ENCODE measurements around the gene TBC1D3B.
"Not testable (repeated sequence)": the region's sequence is repeated elsewhere in the genome, so short reads cannot be mapped to it uniquely, and the experiment has no call there.

TBC1D3B gene

GRCh38 chr17:36176536-36176935 is at the start of gene TBC1D3B:
Gene TBC1D3B (minus strand): TSS chr17:36176636. CDS start chr17:36175050, 1,586 bp downstream.
- H3K27ac ChIP-seq; H3K4me3 ChIP-seq; H3K4me2 ChIP-seq; H3K9me3 ChIP-seq (replicated peaks in 1 of 11); H3K4me1 ChIP-seq; H3K9ac ChIP-seq; H4K20me1 ChIP-seq; H3K27me3 ChIP-seq; H3K36me3 ChIP-seq: not testable (repeated sequence)

GRCh38 chr17:36222967-36223366 is 46.5 kb upstream of the TBC1D3B start:
- Histone ChIP-seq H3K9me3 (replicated peaks in 1 of 11) (peaks cover 11 to 28% (median 21%) of the 10 kb centered on the region in 11 experiments), H3K4me2 (peak overlapping the region in 6 of 11 experiments; percentile 8 to 46 (median 40); a peak in 9 of 22 replicates), H3K27ac (peak overlapping the region in 1 of 11 experiments; percentile 29; a peak in 1 of 22 replicates)
- H4K20me1 ChIP-seq, H3K4me1 ChIP-seq, H3K4me3 ChIP-seq, H3K9ac ChIP-seq, H3K27me3 ChIP-seq, H3K36me3 ChIP-seq: not testable (repeated sequence)

- H3K9ac ChIP-seq, H3K27me3 ChIP-seq, H3K4me1 ChIP-seq, H4K20me1 ChIP-seq, H3K36me3 ChIP-seq, H3K4me3 ChIP-seq, H3K4me2 ChIP-seq, H3K27ac ChIP-seq: not testable (repeated sequence)
- H3K9me3 ChIP-seq (replicated peaks in 1 of 11), result peaks cover 15 to 36% (median 25%) of the 10 kb centered on the region in 11 experiments
Measured at GRCh38 chr17:36221581-36222100, 45.2 kb upstream of the TBC1D3B start.

GRCh38 chr17:36220737-36221580 is 44.5 kb upstream of the TBC1D3B start:
- H3K4me3 ChIP-seq, H3K27ac ChIP-seq, H3K4me2 ChIP-seq, H3K36me3 ChIP-seq, H3K9ac ChIP-seq, H3K27me3 ChIP-seq, H4K20me1 ChIP-seq: not testable (repeated sequence)
- Histone ChIP-seq H3K4me1 (peaks cover 0 to 12% (median 4%) of the 10 kb centered on the region in 10 experiments; a peak in 15 of 20 replicates), H3K9me3 (replicated peaks in 1 of 11) (peaks cover 15 to 40% (median 25%) of the 10 kb centered on the region in 11 experiments)

GRCh38 chr17:36219556-36219955 is 43.1 kb upstream of the TBC1D3B start:
- Histone ChIP-seq H3K9me3 (replicated peaks in 1 of 11) (peaks cover 15 to 40% (median 25%) of the 10 kb centered on the region in 11 experiments), H3K4me1 (peaks cover 0 to 26% (median 18%) of the 10 kb centered on the region in 10 experiments; a peak in 17 of 20 replicates)
- H3K27ac ChIP-seq, H3K9ac ChIP-seq, H3K4me2 ChIP-seq, H4K20me1 ChIP-seq, H3K36me3 ChIP-seq, H3K27me3 ChIP-seq, H3K4me3 ChIP-seq: not testable (repeated sequence)

GRCh38 chr17:36215406-36216308 is 39.2 kb upstream of the TBC1D3B start:
- Histone ChIP-seq H3K27ac (peak overlapping the region in 8 of 11 experiments; percentile 0 to 42 (median 22); a peak in 9 of 22 replicates), H3K9me3 (replicated peaks in 1 of 11) (peaks cover 15 to 36% (median 25%) of the 10 kb centered on the region in 11 experiments), H3K4me2 (peak overlapping the region in 9 of 11 experiments; percentile 16 to 94 (median 81); a peak in 16 of 22 replicates), H3K4me1 (peaks cover 24 to 58% (median 54%) of the 10 kb centered on the region in 10 experiments)
- H3K27me3 ChIP-seq, H3K36me3 ChIP-seq, H3K9ac ChIP-seq, H3K4me3 ChIP-seq, H4K20me1 ChIP-seq: not testable (repeated sequence)
- peak in 5 of 11 experiments; percentile 25 to 46 (median 37); a peak in 5 of 22 replicates for TF ChIP-seq Cebpa-rat (IDR thresholded peaks at IDR 0.05)

GRCh38 chr17:36214918-36215317 is 38.5 kb upstream of the TBC1D3B start:
- peak overlapping the region in 9 of 11 experiments; percentile 16 to 94 (median 81); a peak in 16 of 22 replicates for H3K4me2 ChIP-seq
- H3K9me3 ChIP-seq (replicated peaks in 1 of 11), result peaks cover 15 to 32% (median 24%) of the 10 kb centered on the region in 11 experiments
- TF ChIP-seq Cebpa-rat (IDR thresholded peaks at IDR 0.05), result no peak
- H3K27ac ChIP-seq, result peak overlapping the region in 7 of 11 experiments; percentile 0 to 32 (median 5); a peak in 6 of 22 replicates
- no peaks in the 10 kb centered on the region for H4K20me1 ChIP-seq
- no peaks in the 10 kb centered on the region for H3K27me3 ChIP-seq
- no peak overlapping the region for H3K4me3 ChIP-seq
- H3K36me3 ChIP-seq, result peaks cover 0 to 7% (median 0%) of the 10 kb centered on the region in 11 experiments; a peak in 4 of 22 replicates
- peaks cover 31 to 66% (median 61%) of the 10 kb centered on the region in 10 experiments for H3K4me1 ChIP-seq
- no peak overlapping the region for H3K9ac ChIP-seq

GRCh38 chr17:36213695-36214094 is 37.3 kb upstream of the TBC1D3B start:
- H3K36me3 ChIP-seq, result peaks cover 0 to 7% (median 0%) of the 10 kb centered on the region in 11 experiments; a peak in 3 of 22 replicates
- no peaks in the 10 kb centered on the region for H3K27me3 ChIP-seq
- peaks cover 40 to 75% (median 69%) of the 10 kb centered on the region in 10 experiments for H3K4me1 ChIP-seq
- H3K9ac ChIP-seq, result 0 out of 22 replicates have a peak overlapping the region, but pooled peaks of 1 of the 11 experiments have one; percentile 71
- H3K9me3 ChIP-seq (replicated peaks in 1 of 11), result peaks cover 11 to 20% (median 12%) of the 10 kb centered on the region in 11 experiments
- H3K4me3 ChIP-seq, result 0 out of 20 replicates have a peak overlapping the region, but pooled peaks of 1 of the 10 experiments have one; percentile 11
- H3K4me2 ChIP-seq, result peak overlapping the region in 10 of 11 experiments; percentile 81 to 95 (median 90); a peak in 19 of 22 replicates
- TF ChIP-seq Cebpa-rat (IDR thresholded peaks at IDR 0.05), result no peak
- no peaks in the 10 kb centered on the region for H4K20me1 ChIP-seq
- peak overlapping the region in 10 of 11 experiments; percentile 72 to 92 (median 85); a peak in 19 of 22 replicates for H3K27ac ChIP-seq

Measured in BLaER1 treated with 17β-estradiol and CSF1 and Interleukin-3, amounts not matched to agents 10 nM and 100 nM (cell line).